AG04450 (cell line): ENCODE data around the gene PLVAP. TPM values are rescaled to one million over a fixed set of nuclear protein-coding genes. Genes with fewer than 3 reads are reported as not detected.
A peak's percentile ranks its signal among the peaks of the same experiment; 100 is the strongest.

Experiments
- CTCF ChIA-PET: fragments of 300-600, 350-600 bp; formaldehyde crosslinking; extraction: SDS; loops from one replicate; lab custom pipeline; 2022; ENCODE audit warnings: antibody characterized with exemption, inconsistent platforms; lab: Charles Lee
- POLR2A ChIA-PET: fragments of 350-600 bp; formaldehyde crosslinking; extraction: SDS; loops from one replicate; lab custom pipeline; 2021; ENCODE audit warnings: antibody characterized with exemption, inconsistent platforms; lab: Yijun Ruan, JAX
- DNase-seq: peaks from one replicate; pipeline ENCODE4 v3.0.0-alpha.2; 2011; ENCODE audit warnings: low read depth, low spot score
- H3K27ac ChIP-seq: one replicate; pipeline ENCODE4 v1.5.1; 2012; ENCODE audit warnings: low read depth, low read length, control low read depth
- H3K27me3 ChIP-seq: one replicate; pipeline ENCODE4 v1.6.0; 2012; ENCODE audit warnings: low read length; ENCODE audit not compliant: control insufficient read depth, insufficient read depth
- H3K4me3 ChIP-seq: 2 replicates; pipeline ENCODE4 v1.5.1; 2011; ENCODE audit warnings: mild to moderate bottlenecking, low read depth, low read length, control low read depth
- H3K9me3 ChIP-seq: 2 replicates; pipeline ENCODE4 v1.5.1; 2012; ENCODE audit warnings: low read length; ENCODE audit not compliant: control insufficient read depth, insufficient read depth
- CTCF ChIP-seq: IDR thresholded peaks from 2 replicates; pipeline ENCODE4 v1.5.1; 2011; ENCODE audit warnings: low read depth, low read length, control low read depth, inconsistent platforms
- polyA plus RNA-seq: library from polyadenylated mRNA; depleted of rRNA; stranded (reverse); fragments of >200 nt; gene quantifications from 2 replicates; pipeline ENCODE4 v1.2.3, GENCODE V29; 2011

PLVAP gene
- polyA plus RNA-seq, 1 experiment = not detected

- DNase-seq = no peak
- peak overlapping the region; percentile 2 for H3K27ac ChIP-seq
- CTCF ChIA-PET = interaction anchor here (1.0 to 5.6 kb wide), 5 partner anchors 12 to 119 kb away, joined by 3 to 87 read pairs (median 3); partner anchors contain the start of gene MVB12A
These were observed 29.8 kb downstream of the PLVAP start for GRCh38 chr19:17347361-17347760.

GRCh38 chr19:17346109-17346671, 31.0 kb downstream of the PLVAP start:
- peak; percentile 89 for TF ChIP-seq CTCF
- ChIA-PET POLR2A (no interaction called here), CTCF (interaction anchor here (0.7 to 5.6 kb wide), 8 partner anchors 11 to 513 kb away, joined by 3 to 87 read pairs (median 4); partner anchors contain the start of genes DDA1 and RPL18A)
- no peak for DNase-seq
- no peak overlapping the region for H3K4me3 ChIP-seq
- no peak overlapping the region for H3K27ac ChIP-seq
- H3K9me3 ChIP-seq = no peaks in the 10 kb centered on the region
- H3K27me3 ChIP-seq = peaks cover 3% of the 10 kb centered on the region

More at GRCh38 chr19:17347361-17347760, 29.8 kb downstream of the PLVAP start:
- POLR2A ChIA-PET = no interaction called here
- no peak for TF ChIP-seq CTCF
- H3K27me3 ChIP-seq = peaks cover 8% of the 10 kb centered on the region
- H3K4me3 ChIP-seq = no peak overlapping the region
- H3K9me3 ChIP-seq = no peaks in the 10 kb centered on the region; the same call in 1 of the 2 replicates

GRCh38 chr19:17341845-17342244, 35.3 kb downstream of the PLVAP start:
- no peak for TF ChIP-seq CTCF
- no peaks in the 10 kb centered on the region for H3K27me3 ChIP-seq
- no peak overlapping the region for H3K27ac ChIP-seq
- DNase-seq = no peak
- ChIA-PET POLR2A (no interaction called here), CTCF (no interaction called here)
- no peaks in the 10 kb centered on the region for H3K9me3 ChIP-seq
- no peak overlapping the region for H3K4me3 ChIP-seq

- CTCF ChIA-PET = no interaction called here
- no peak for DNase-seq
- Histone ChIP-seq H3K27ac (no peak overlapping the region), H3K27me3 (no peaks in the 10 kb centered on the region), H3K4me3 (no peak overlapping the region), H3K9me3 (no peaks in the 10 kb centered on the region)
- POLR2A ChIA-PET = no interaction called here
- no peak for TF ChIP-seq CTCF
These were observed 35.8 kb downstream of the PLVAP start for GRCh38 chr19:17341386-17341785.

GRCh38 chr19:17340871-17341357, 36.2 kb downstream of the PLVAP start:
- POLR2A ChIA-PET = no interaction called here
- no peak for TF ChIP-seq CTCF
- CTCF ChIA-PET = interaction anchor here (0.9 kb wide), 1 partner anchor 49 kb away, joined by 3 read pairs; no protein-coding TSS in a partner anchor
- H3K27ac ChIP-seq = no peak overlapping the region
- no peak overlapping the region for H3K4me3 ChIP-seq
- H3K9me3 ChIP-seq = no peaks in the 10 kb centered on the region
- DNase-seq = no peak
- H3K27me3 ChIP-seq = no peaks in the 10 kb centered on the region
